ENCODE measurements around the gene PGGT1B.

Gene PGGT1B

GRCh38 chr5:115262321-115263077 lies at the start of gene PGGT1B:
Gene PGGT1B, minus strand, starts transcription at chr5:115262877. Its CDS starts 26 bp downstream, at chr5:115262851.
- DNase-seq, result no peak

- DNase-seq, result no peak
Observed at GRCh38 chr5:115309751-115310370, 47.2 kb upstream of the PGGT1B start.

- no peak for DNase-seq
Observed at GRCh38 chr5:115308815-115309214, 46.1 kb upstream of the PGGT1B start.

- no peak for DNase-seq
Observed at GRCh38 chr5:115306011-115306536, 43.4 kb upstream of the PGGT1B start.

GRCh38 chr5:115304496-115304895 lies 41.8 kb upstream of the PGGT1B start:
- DNase-seq, result no peak

GRCh38 chr5:115298811-115299210 lies 36.1 kb upstream of the PGGT1B start:
- DNase-seq, result no peak

GRCh38 chr5:115297031-115297430 lies 34.4 kb upstream of the PGGT1B start:
- no peak for DNase-seq

GRCh38 chr5:115296124-115297022 lies 33.7 kb upstream of the PGGT1B start, which contains the start of gene CCDC112:
Gene CCDC112, minus strand, starts transcription at chr5:115296654. Its CDS starts 111 bp downstream, at chr5:115296543.
- DNase-seq, result no peak

GRCh38 chr5:115295777-115296123 lies 33.1 kb upstream of the PGGT1B start:
- DNase-seq, result no peak

GRCh38 chr5:115291397-115291796 lies 28.7 kb upstream of the PGGT1B start:
- DNase-seq, result no peak

GRCh38 chr5:115289104-115289503 lies 26.4 kb upstream of the PGGT1B start:
- DNase-seq, result no peak

GRCh38 chr5:115284021-115284420 lies 21.3 kb upstream of the PGGT1B start:
- no peak for DNase-seq

GRCh38 chr5:115282131-115282530 lies 19.5 kb upstream of the PGGT1B start:
- DNase-seq, result no peak

GRCh38 chr5:115274584-115274983 lies 11.9 kb upstream of the PGGT1B start:
- DNase-seq, result no peak

- no peak for DNase-seq
Observed at GRCh38 chr5:115272297-115272958, 9.8 kb upstream of the PGGT1B start.

GRCh38 chr5:115271295-115272050 lies 8.8 kb upstream of the PGGT1B start:
- DNase-seq, result no peak

GRCh38 chr5:115267617-115268016 lies 4.9 kb upstream of the PGGT1B start:
- no peak for DNase-seq

- no peak for DNase-seq
Observed at GRCh38 chr5:115265220-115265619, 2.5 kb upstream of the PGGT1B start.

GRCh38 chr5:115264786-115265185 lies 2.1 kb upstream of the PGGT1B start:
- no peak for DNase-seq

- DNase-seq, result no peak
Observed at GRCh38 chr5:115263078-115263380, 352 bp upstream of the PGGT1B start.

GRCh38 chr5:115262011-115262320 lies 711 bp downstream of the PGGT1B start:
- no peak for DNase-seq

GRCh38 chr5:115260248-115260647 lies 2.4 kb downstream of the PGGT1B start:
- DNase-seq, result no peak
